SH-SY5Y (cell line): Measurements from ENCODE around the gene NOL8.

ENCODE experiments used
- GATA2 ChIP-seq: IDR thresholded peaks from 2 replicates; pipeline ENCODE4 v1.6.1; 2011; ENCODE audit warnings: mild to moderate bottlenecking, low read depth, low read length
- GATA3 ChIP-seq: IDR thresholded peaks from 2 replicates; pipeline ENCODE4 v1.6.1; 2011; ENCODE audit warnings: low read depth, mild to moderate bottlenecking, low read length, moderate library complexity

DNA sequence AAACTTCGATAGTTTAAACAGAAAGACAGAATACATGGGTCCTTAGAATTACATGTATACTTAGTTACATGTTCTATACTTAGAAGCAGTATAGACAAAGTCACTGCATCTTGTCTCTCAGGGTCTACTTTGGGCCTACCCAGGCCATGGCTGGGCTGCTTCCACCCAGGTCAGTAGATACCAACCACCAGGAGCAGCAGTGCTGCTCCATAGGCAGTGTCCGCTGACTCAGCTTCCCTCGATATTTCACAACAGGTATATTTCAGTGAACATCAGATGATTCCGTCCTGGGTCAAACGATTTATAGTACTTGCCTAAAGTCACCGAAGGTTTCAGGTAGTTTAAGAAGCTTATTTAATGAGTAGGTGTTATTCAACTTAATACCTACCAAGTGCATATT is 49.6 kb downstream of the NOL8 start:
- no peak for TF ChIP-seq GATA2
- no peak for TF ChIP-seq GATA3
